Erythroblast (primary cell): Measurements from ENCODE around the gene PPP2R2C.

Experiments
- GATA1 ChIP-seq: IDR thresholded peaks from 2 replicates; pipeline ENCODE4 v1.6.1; 2011; ENCODE audit warnings: low read depth, mild to moderate bottlenecking, control low read depth, low read length, moderate library complexity
- POLR2A ChIP-seq: IDR thresholded peaks from 2 replicates; pipeline ENCODE4 v1.6.1; 2011; ENCODE audit warnings: mild to moderate bottlenecking, low read length

DNA sequence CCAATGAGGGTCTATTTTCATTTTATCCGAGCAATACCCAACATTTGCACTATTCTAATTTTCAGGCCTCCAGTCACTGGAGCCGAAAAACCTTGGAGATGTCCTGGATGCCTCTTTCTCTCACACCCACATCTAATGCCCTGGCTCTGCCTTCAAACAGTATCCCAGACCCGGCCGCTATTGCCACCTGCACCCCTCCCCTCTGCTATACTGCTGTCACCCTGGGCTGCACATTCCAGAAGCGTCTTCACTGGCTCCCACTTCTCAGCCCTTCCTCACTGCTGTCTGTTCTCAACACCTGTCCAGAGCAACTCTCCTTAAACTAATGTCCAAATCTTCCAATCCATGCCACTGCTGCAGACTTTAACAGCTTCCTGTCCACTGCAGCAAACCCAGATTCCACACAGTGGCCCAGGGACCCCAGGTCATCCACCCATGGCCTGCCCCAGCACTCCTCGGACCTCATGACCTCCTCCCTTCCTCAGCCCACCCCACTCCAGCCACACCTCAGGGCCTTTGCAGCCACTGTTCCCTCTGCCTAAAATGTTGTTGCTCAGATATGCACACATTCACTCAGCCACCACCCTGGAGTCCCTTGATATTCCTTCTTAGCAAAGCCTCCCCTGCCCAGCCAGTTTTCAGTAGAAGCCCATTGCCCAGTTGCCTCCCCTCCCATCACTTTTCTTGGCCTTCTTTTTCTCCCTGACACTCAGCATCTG lies 30.5 kb upstream of the PPP2R2C start:
- TF ChIP-seq POLR2A (no peak), GATA1 (no peak)
